DND-41 (cell line): ENCODE measurements around the gene CEP41.

ENCODE experiments used
- ATAC-seq: fragments of 200-7000 bp; cut with Tn5 transposase; 3 replicates; pipeline ENCODE4 v1.9.1; 2021; ENCODE audit warnings: low read depth; ENCODE audit not compliant: insufficient read depth
- DNase-seq: peaks from one replicate; pipeline ENCODE4 v3.0.0-alpha.2; 2020
- H2AFZ ChIP-seq: 2 replicates; pipeline ENCODE4 v1.6.0; 2012; ENCODE audit warnings: low read depth, low read length
- H3K27ac ChIP-seq: 2 replicates; pipeline ENCODE4 v1.5.1; 2012; ENCODE audit warnings: low read length, inconsistent platforms
- H3K27me3 ChIP-seq: fragments of 200-600 bp; sonication (generic); 2 replicates; pipeline ENCODE4 v1.6.0; 2012; ENCODE audit warnings: low read length, mild to moderate bottlenecking, inconsistent platforms; ENCODE audit not compliant: insufficient read depth, poor library complexity
- H3K36me3 ChIP-seq: 2 replicates; pipeline ENCODE4 v1.5.1; 2012; ENCODE audit warnings: low read length, inconsistent platforms; ENCODE audit not compliant: insufficient read depth
- H3K4me1 ChIP-seq: 2 replicates; pipeline ENCODE4 v1.5.1; 2012; ENCODE audit warnings: mild to moderate bottlenecking, low read length; ENCODE audit not compliant: insufficient read depth
- H3K4me2 ChIP-seq: 2 replicates; pipeline ENCODE4 v1.6.0; 2012; ENCODE audit warnings: mild to moderate bottlenecking, moderate library complexity, low read length, inconsistent platforms; ENCODE audit not compliant: insufficient read depth
- H3K4me3 ChIP-seq, 2 experiments: fragments of 200-600 bp in 1 of 2; shearing (Covaris generic) in 1 of 2; 2 replicates each; pipeline ENCODE4 v1.5.1; 2012 to 2016; ENCODE audit warnings: inconsistent platforms in 2 of 2, low read length in 2 of 2, mild to moderate bottlenecking in 2 of 2, low read depth in 1 of 2, moderate library complexity in 1 of 2
- H3K79me2 ChIP-seq: 2 replicates; pipeline ENCODE4 v1.6.0; 2012; ENCODE audit warnings: low read length, inconsistent platforms; ENCODE audit not compliant: insufficient read depth
- H3K9ac ChIP-seq: 2 replicates; pipeline ENCODE4 v1.6.0; 2012; ENCODE audit warnings: low read depth, mild to moderate bottlenecking, inconsistent platforms, low read length, moderate library complexity
- H3K9me3 ChIP-seq: 2 replicates; pipeline ENCODE4 v1.5.1; 2012; ENCODE audit warnings: low read length, moderate library complexity, mild to moderate bottlenecking, inconsistent platforms; ENCODE audit not compliant: insufficient read depth, severe bottlenecking
- H4K20me1 ChIP-seq: 2 replicates; pipeline ENCODE4 v1.6.0; 2012; ENCODE audit warnings: low read length; ENCODE audit not compliant: insufficient read depth
- EZH2 ChIP-seq: IDR thresholded peaks from 3 replicates; pipeline ENCODE4 v1.6.1; 2012; ENCODE audit warnings: borderline replicate concordance, low read depth, mild to moderate bottlenecking, moderate library complexity, low read length, inconsistent platforms; ENCODE audit not compliant: severe bottlenecking
- TF ChIP-seq, protein P1 (sequence below): IDR thresholded peaks from 2 replicates; pipeline ENCODE4 v1.5.1; 2012; ENCODE audit warnings: borderline replicate concordance, low read length, moderate library complexity, mild to moderate bottlenecking; ENCODE audit not compliant: poor library complexity, severe bottlenecking; ENCODE audit errors: extremely low read depth

The CEP41 gene

DNA sequence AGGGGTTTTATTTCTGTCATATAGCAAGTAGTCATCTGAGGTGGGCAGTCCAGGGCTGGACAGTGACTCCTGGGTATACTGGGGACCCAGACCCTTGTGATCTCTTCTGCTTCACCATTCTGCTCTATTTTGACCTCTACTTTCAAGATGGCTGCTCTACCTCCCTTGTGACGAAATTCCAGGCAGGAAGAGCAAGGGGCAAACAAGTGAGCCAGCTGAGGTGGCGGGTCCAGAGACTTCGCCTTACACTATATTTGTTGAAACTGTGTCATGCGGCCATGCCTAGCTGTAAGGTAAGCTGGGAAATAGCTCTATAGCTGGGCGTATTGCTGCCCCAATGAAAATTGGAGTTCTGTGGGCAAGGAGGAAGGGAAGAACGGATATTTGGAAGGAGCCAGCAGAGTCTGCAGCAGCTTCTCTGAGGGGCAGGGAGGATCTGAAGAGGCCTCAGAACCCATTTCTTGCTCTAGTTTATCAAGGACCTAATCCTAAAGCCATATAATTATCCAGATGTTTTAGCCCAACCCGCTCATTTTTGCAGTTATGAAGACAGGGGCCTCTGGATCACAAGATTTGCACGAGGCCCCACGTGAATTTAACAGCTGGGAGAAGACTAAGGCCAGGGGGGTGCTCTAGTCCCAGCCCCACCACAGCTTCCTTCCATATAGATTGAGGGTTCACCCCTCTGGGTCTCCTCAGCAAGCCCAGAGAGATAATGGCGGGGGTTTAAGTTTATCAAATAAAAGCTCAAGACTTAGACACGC lies 68.2 kb downstream of the CEP41 start:
- H3K27me3 ChIP-seq: no peaks in the 10 kb centered on the region
- H3K9me3 ChIP-seq: peaks cover 7% of the 10 kb centered on the region
- no peak overlapping the region for H2AFZ ChIP-seq
- H3K27ac ChIP-seq: no peak overlapping the region
- TF ChIP-seq, protein P1, sequence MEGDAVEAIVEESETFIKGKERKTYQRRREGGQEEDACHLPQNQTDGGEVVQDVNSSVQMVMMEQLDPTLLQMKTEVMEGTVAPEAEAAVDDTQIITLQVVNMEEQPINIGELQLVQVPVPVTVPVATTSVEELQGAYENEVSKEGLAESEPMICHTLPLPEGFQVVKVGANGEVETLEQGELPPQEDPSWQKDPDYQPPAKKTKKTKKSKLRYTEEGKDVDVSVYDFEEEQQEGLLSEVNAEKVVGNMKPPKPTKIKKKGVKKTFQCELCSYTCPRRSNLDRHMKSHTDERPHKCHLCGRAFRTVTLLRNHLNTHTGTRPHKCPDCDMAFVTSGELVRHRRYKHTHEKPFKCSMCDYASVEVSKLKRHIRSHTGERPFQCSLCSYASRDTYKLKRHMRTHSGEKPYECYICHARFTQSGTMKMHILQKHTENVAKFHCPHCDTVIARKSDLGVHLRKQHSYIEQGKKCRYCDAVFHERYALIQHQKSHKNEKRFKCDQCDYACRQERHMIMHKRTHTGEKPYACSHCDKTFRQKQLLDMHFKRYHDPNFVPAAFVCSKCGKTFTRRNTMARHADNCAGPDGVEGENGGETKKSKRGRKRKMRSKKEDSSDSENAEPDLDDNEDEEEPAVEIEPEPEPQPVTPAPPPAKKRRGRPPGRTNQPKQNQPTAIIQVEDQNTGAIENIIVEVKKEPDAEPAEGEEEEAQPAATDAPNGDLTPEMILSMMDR: no peak
- no peak for TF ChIP-seq EZH2
- no peaks in the 10 kb centered on the region for H3K4me1 ChIP-seq
- no peak for ATAC-seq
- no peak overlapping the region for H3K9ac ChIP-seq
- H4K20me1 ChIP-seq: no peaks in the 10 kb centered on the region
- no peaks in the 10 kb centered on the region for H3K36me3 ChIP-seq
- H3K4me2 ChIP-seq: no peak overlapping the region
- no peaks in the 10 kb centered on the region for H3K79me2 ChIP-seq
- DNase-seq: no peak
- H3K4me3 ChIP-seq: no peak overlapping the region

DNA sequence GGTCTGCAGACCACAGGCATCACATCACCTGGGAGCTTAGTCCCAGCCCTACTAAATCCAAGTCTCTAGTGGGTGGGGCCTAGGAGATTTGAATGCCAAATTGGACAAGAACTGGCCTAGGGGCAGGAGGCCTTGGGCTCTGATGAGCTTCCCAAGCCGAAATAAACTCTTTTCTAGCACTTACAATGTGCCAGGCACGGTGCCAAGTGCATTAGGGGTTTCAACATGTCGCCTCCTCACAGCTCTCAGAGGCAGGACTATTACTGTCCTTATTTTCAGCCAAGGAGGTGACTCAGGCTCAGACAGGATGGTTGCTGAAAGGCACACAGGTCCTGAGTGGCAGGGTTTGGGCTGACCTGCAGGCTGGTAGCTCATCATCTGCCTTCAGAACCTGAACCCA lies 69.8 kb downstream of the CEP41 start:
- no peak overlapping the region for H3K27ac ChIP-seq

DNA sequence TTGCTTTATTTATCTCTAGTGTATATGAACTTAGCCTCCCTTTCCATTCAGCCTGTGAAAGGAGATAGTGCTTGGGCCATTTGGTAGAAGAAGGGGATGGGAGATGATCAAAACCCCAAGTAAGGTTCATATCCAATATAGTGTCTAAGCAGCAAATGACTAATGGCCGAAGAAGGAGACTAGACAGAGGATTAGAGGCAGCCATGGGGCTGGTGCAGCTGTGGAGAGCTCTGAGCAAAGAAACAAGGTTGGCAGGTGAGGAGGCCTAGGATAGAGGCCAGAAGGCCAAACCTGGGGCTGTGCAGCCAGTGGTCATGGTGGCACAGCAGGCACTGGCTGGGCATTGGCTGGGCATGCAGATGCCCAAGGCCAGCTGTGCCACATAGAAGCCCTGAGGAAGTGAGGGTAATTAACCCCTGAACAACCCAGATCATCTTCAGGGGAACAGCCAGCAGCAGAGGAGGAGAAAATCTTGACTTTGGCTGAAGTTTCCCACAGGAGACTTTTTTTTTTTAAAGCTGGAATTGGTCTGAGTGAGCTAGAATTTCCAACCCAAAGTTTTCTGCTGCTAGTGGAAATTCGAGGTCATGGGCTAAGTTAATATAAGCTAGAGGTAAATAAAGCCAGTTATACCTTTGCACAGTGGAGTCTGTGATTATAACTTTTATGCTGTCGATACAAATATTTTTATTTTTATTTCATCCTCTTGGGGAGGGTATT lies 70.8 kb downstream of the CEP41 start:
- Histone ChIP-seq H2AFZ (no peak overlapping the region), H3K4me1 (no peaks in the 10 kb centered on the region)
- no peak for ATAC-seq

More for the DNA sequence above, 69.8 kb downstream of the CEP41 start:
- Histone ChIP-seq H2AFZ (no peak overlapping the region), H3K4me2 (no peak overlapping the region), H3K4me1 (no peaks in the 10 kb centered on the region), H4K20me1 (no peaks in the 10 kb centered on the region), H3K9ac (no peak overlapping the region), H3K9me3 (peaks cover 3% of the 10 kb centered on the region), H3K4me3 (no peak overlapping the region), H3K79me2 (no peaks in the 10 kb centered on the region), H3K36me3 (no peaks in the 10 kb centered on the region), H3K27me3 (no peaks in the 10 kb centered on the region)
- DNase-seq: no peak
- TF ChIP-seq EZH2: no peak
- TF ChIP-seq, protein P1: no peak
- no peak for ATAC-seq

More for the DNA sequence above, 70.8 kb downstream of the CEP41 start:
- Histone ChIP-seq H3K36me3 (no peaks in the 10 kb centered on the region), H3K27me3 (no peaks in the 10 kb centered on the region), H3K9me3 (no peaks in the 10 kb centered on the region), H3K9ac (no peak overlapping the region), H3K4me2 (no peak overlapping the region), H3K27ac (no peak overlapping the region), H3K4me3 (no peak overlapping the region), H3K79me2 (no peaks in the 10 kb centered on the region), H4K20me1 (no peaks in the 10 kb centered on the region)
- TF ChIP-seq, protein P1: no peak
- no peak for TF ChIP-seq EZH2
- no peak for DNase-seq
